A549 treated with ZK216348 at 1 μM for 4 hours (cell line): Measurements from ENCODE around the gene LRRC66. TPM values are rescaled to one million over a fixed set of nuclear protein-coding genes. Genes with fewer than 3 reads are reported as not detected.

Experiments
- total RNA-seq: library from RNA; stranded (reverse); fragments of 200-300 nt; extraction: Qiagen RNA extraction; gene quantifications from 5 replicates; pipeline ENCODE4 v1.2.3, GENCODE V29; 2022; ENCODE audit warnings: low read depth

Gene LRRC66
- total RNA-seq = 0.13 to 0.21 TPM in 2 of 5 replicates, not detected in the others

GRCh38 chr4:52019936-52020657 is at the start of gene LRRC66:
Gene LRRC66, minus strand, starts transcription at chr4:52020363. Its CDS starts 2,750 bp downstream, at chr4:52017613.

GRCh38 chr4:52051213-52051614 is 31.1 kb upstream of the LRRC66 start, which contains the start of gene SPATA18:
Gene SPATA18, plus strand, starts transcription at chr4:52051304. Its CDS starts 401 bp downstream, at chr4:52051705.

DNA sequence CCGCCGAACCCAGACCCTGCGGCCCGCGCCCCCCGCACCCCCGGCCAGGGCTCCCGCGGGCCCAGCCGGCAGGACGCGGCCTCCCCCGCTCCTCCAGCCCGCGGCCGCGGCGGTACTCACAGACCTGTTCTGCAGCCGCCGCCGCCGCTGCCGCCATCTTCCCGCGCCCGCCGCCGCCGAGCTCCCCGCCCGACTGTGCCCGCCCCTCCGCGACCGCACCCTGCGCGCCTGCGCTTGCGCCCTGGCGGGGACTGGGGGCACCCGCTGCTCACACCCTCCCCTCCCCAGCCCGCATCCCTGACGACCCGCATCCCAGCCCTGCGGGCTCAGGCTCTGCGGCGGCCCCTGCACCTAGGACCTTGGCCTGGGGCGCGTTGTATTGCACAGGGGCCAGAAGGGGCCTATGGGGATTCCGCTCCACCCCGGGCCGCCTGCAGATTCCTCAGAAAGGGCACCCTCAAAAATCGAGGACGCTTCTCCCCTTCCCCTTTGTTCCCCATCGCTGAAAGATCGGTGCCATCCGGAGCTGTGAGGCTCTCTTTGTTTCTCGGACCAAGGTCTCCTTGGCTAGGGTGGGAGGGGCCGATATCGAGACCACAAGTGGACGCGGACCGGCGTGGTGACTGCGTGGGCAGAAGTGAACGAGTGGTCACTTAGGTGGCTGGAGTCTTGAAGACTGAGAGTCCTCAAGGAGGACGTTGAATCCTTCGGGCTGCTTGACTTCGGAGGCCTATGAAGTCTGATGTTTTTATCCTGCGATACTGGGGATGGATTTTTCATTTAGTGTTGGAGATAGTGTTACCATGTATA is 18.1 kb upstream of the LRRC66 start, which contains the start of gene SGCB:
TSS of gene SGCB (minus strand) at position 197 of the 810 bp plus-strand sequence. CDS start at position 157, 40 bp downstream.

Other genes starting within 250 kb of the LRRC66 start
- gene DCUN1D4, start 177.2 kb downstream of the LRRC66 start, total RNA-seq = 14.3 to 26.2 TPM (median 18.9 TPM) in 5 replicates
- gene SGCB, start 17.9 kb upstream of the LRRC66 start, total RNA-seq = 15.3 to 26.5 TPM (median 16.9 TPM) in 5 replicates
- gene SPATA18, start 30.9 kb upstream of the LRRC66 start, total RNA-seq = 2.9 to 4.8 TPM (median 4.0 TPM) in 5 replicates